ENCODE results near the gene RTBDN.
"Not testable (repeated sequence)": the region's sequence is repeated elsewhere in the genome, so short reads cannot be mapped to it uniquely, and the experiment has no call there.

Gene RTBDN

GRCh38 chr19:12865746-12866415 lies 31.5 kb upstream of the RTBDN start:
- no peak overlapping the region for H3K27ac Mint-ChIP-seq
- no peak for ATAC-seq
- H3K4me1 Mint-ChIP-seq = peaks cover 12% of the 10 kb centered on the region
- no peaks in the 10 kb centered on the region for H3K9me3 Mint-ChIP-seq
- no peaks in the 10 kb centered on the region for H3K36me3 Mint-ChIP-seq
- peaks cover 32% of the 10 kb centered on the region for H3K27me3 Mint-ChIP-seq
- no peak overlapping the region for H3K4me3 Mint-ChIP-seq

- Mint-ChIP-seq H3K4me3 (no peak overlapping the region), H3K4me1 (peaks cover 12% of the 10 kb centered on the region), H3K9me3 (no peaks in the 10 kb centered on the region), H3K27ac (no peak overlapping the region), H3K36me3 (no peaks in the 10 kb centered on the region), H3K27me3 (peaks cover 33% of the 10 kb centered on the region)
- ATAC-seq = no peak
Observed at GRCh38 chr19:12864721-12865715, 30.6 kb upstream of the RTBDN start.

GRCh38 chr19:12864143-12864542 lies 29.8 kb upstream of the RTBDN start:
- H3K27me3 Mint-ChIP-seq = peaks cover 33% of the 10 kb centered on the region
- no peak for ATAC-seq
- no peak overlapping the region for H3K27ac Mint-ChIP-seq
- H3K36me3 Mint-ChIP-seq = no peaks in the 10 kb centered on the region
- peaks cover 12% of the 10 kb centered on the region for H3K4me1 Mint-ChIP-seq
- no peaks in the 10 kb centered on the region for H3K9me3 Mint-ChIP-seq
- H3K4me3 Mint-ChIP-seq = no peak overlapping the region

GRCh38 chr19:12859546-12859945 lies 25.2 kb upstream of the RTBDN start:
- H3K4me3 Mint-ChIP-seq = no peak overlapping the region
- H3K4me1 Mint-ChIP-seq = no peaks in the 10 kb centered on the region
- no peak for ATAC-seq
- H3K27me3 Mint-ChIP-seq = peaks cover 11% of the 10 kb centered on the region
- H3K27ac Mint-ChIP-seq = no peak overlapping the region
- H3K9me3 Mint-ChIP-seq = no peaks in the 10 kb centered on the region
- H3K36me3 Mint-ChIP-seq = no peaks in the 10 kb centered on the region

- Mint-ChIP-seq H3K27me3 (peaks cover 11% of the 10 kb centered on the region), H3K27ac (no peak overlapping the region), H3K9me3 (no peaks in the 10 kb centered on the region), H3K36me3 (no peaks in the 10 kb centered on the region), H3K4me1 (no peaks in the 10 kb centered on the region), H3K4me3 (no peak overlapping the region)
- ATAC-seq = no peak
Observed at GRCh38 chr19:12858041-12858928, 23.9 kb upstream of the RTBDN start.

GRCh38 chr19:12856653-12857052 lies 22.3 kb upstream of the RTBDN start:
- no peak overlapping the region for H3K4me3 Mint-ChIP-seq
- ATAC-seq = no peak
- H3K9me3 Mint-ChIP-seq = no peaks in the 10 kb centered on the region
- H3K4me1 Mint-ChIP-seq = no peaks in the 10 kb centered on the region
- peaks cover 9% of the 10 kb centered on the region for H3K27me3 Mint-ChIP-seq
- H3K36me3 Mint-ChIP-seq = no peaks in the 10 kb centered on the region
- no peak overlapping the region for H3K27ac Mint-ChIP-seq

- Mint-ChIP-seq H3K4me3 (peak overlapping the region; percentile 60), H3K9me3 (no peaks in the 10 kb centered on the region), H3K27ac (no peak overlapping the region)
Observed at GRCh38 chr19:12847159-12848139, 13.1 kb upstream of the RTBDN start.

GRCh38 chr19:12846613-12847012 lies 12.2 kb upstream of the RTBDN start:
- H3K4me3 Mint-ChIP-seq, ATAC-seq, H3K36me3 Mint-ChIP-seq, H3K27ac Mint-ChIP-seq, H3K9me3 Mint-ChIP-seq: not testable (repeated sequence)
- Mint-ChIP-seq H3K4me1 (peaks cover 12% of the 10 kb centered on the region), H3K27me3 (peaks cover 53% of the 10 kb centered on the region)

More at GRCh38 chr19:12847159-12848139, 13.1 kb upstream of the RTBDN start:
- H3K4me1 Mint-ChIP-seq = peaks cover 9% of the 10 kb centered on the region
- H3K27me3 Mint-ChIP-seq = peaks cover 45% of the 10 kb centered on the region
- H3K36me3 Mint-ChIP-seq = no peaks in the 10 kb centered on the region
- peak; percentile 95 for ATAC-seq

GRCh38 chr19:12843999-12844732 lies 9.8 kb upstream of the RTBDN start:
- H3K27ac Mint-ChIP-seq = no peak overlapping the region
- ATAC-seq = no peak
- H3K4me3 Mint-ChIP-seq = no peak overlapping the region
- peaks cover 78% of the 10 kb centered on the region for H3K27me3 Mint-ChIP-seq
- peaks cover 3% of the 10 kb centered on the region for H3K9me3 Mint-ChIP-seq
- H3K4me1 Mint-ChIP-seq = peaks cover 30% of the 10 kb centered on the region
- no peaks in the 10 kb centered on the region for H3K36me3 Mint-ChIP-seq

GRCh38 chr19:12843328-12843727 lies 8.9 kb upstream of the RTBDN start:
- Mint-ChIP-seq H3K27ac (no peak overlapping the region), H3K4me1 (peaks cover 38% of the 10 kb centered on the region), H3K9me3 (peaks cover 3% of the 10 kb centered on the region), H3K27me3 (peaks cover 86% of the 10 kb centered on the region), H3K4me3 (no peak overlapping the region), H3K36me3 (no peaks in the 10 kb centered on the region)
- no peak for ATAC-seq

- no peak overlapping the region for H3K4me3 Mint-ChIP-seq
- no peaks in the 10 kb centered on the region for H3K36me3 Mint-ChIP-seq
- peaks cover 34% of the 10 kb centered on the region for H3K4me1 Mint-ChIP-seq
- no peak for ATAC-seq
- peaks cover 92% of the 10 kb centered on the region for H3K27me3 Mint-ChIP-seq
- H3K27ac Mint-ChIP-seq = no peak overlapping the region
- H3K9me3 Mint-ChIP-seq = peaks cover 3% of the 10 kb centered on the region
Observed at GRCh38 chr19:12842511-12842910, 8.1 kb upstream of the RTBDN start.

GRCh38 chr19:12841094-12841493 lies 6.7 kb upstream of the RTBDN start:
- ATAC-seq = no peak
- Mint-ChIP-seq H3K27ac (no peak overlapping the region), H3K9me3 (peaks cover 3% of the 10 kb centered on the region), H3K36me3 (no peaks in the 10 kb centered on the region), H3K4me1 (peaks cover 30% of the 10 kb centered on the region), H3K27me3 (peaks cover 92% of the 10 kb centered on the region), H3K4me3 (peak overlapping the region; percentile 8)
